CD4-positive, alpha-beta memory T cell (primary cell): ENCODE results near the gene NPAS2. TPM values are rescaled to one million over a fixed set of nuclear protein-coding genes. Genes with fewer than 3 reads are reported as not detected.

Source experiments
- CTCF ChIA-PET: fragments of 350-600 bp; sonication (Branson Sonifier 250); formaldehyde crosslinking; loops from one replicate; lab custom pipeline; 2021; ENCODE audit warnings: inconsistent platforms; ENCODE audit not compliant: partially characterized antibody; lab: Charles Lee
- POLR2A ChIA-PET: fragments of 350-600 bp; sonication (Branson Sonifier 250); formaldehyde crosslinking; loops from one replicate; lab custom pipeline; 2021; ENCODE audit not compliant: partially characterized antibody; lab: Charles Lee
- DNase-seq, 5 donors: peaks; one replicate each; pipeline versions ENCODE4 v3.0.0 to v3.0.0-alpha.2; 2020 to 2022; ENCODE audit warnings: mixed read lengths in 1 of 5
- H3K27ac ChIP-seq: one replicate; pipeline ENCODE4 v1.7.0; 2013; ENCODE audit warnings: low read depth, low read length
- H3K27me3 ChIP-seq: 2 replicates; pipeline ENCODE4 v1.7.0; 2013; ENCODE audit warnings: mild to moderate bottlenecking, low read length, moderate library complexity; ENCODE audit not compliant: insufficient read depth
- H3K36me3 ChIP-seq: 2 replicates; pipeline ENCODE4 v1.7.0; 2013; ENCODE audit warnings: mild to moderate bottlenecking, low read length, moderate library complexity; ENCODE audit not compliant: insufficient read depth
- H3K4me1 ChIP-seq: 2 replicates; pipeline ENCODE4 v1.7.0; 2013; ENCODE audit warnings: mild to moderate bottlenecking, low read length, moderate library complexity; ENCODE audit not compliant: insufficient read depth
- H3K4me3 ChIP-seq, 2 donors: one replicate each; pipeline ENCODE4 v1.7.0; 2013; ENCODE audit warnings: low read length in 2 of 2, mild to moderate bottlenecking in 1 of 2
- H3K9me3 ChIP-seq, 2 donors: one replicate each; pipeline ENCODE4 v1.7.0; 2013; ENCODE audit warnings: low read length in 2 of 2, control low read depth in 1 of 2; ENCODE audit not compliant: control insufficient read depth in 1 of 2
- H3K27ac Mint-ChIP-seq, 7 donors: one replicate each; pipeline ENCODE4 v1.8.0; 2020 to 2021; ENCODE audit warnings: mixed read lengths in 7 of 7, mild to moderate bottlenecking in 6 of 7, inconsistent platforms in 3 of 7, moderate library complexity in 3 of 7
- H3K27me3 Mint-ChIP-seq, 2 donors: one replicate each; pipeline ENCODE4 v1.8.0; 2020 to 2021; ENCODE audit warnings: mixed read lengths in 2 of 2
- H3K36me3 Mint-ChIP-seq, 2 donors: one replicate each; pipeline ENCODE4 v1.8.0; 2020 to 2021; ENCODE audit warnings: mixed read lengths in 2 of 2, inconsistent platforms in 1 of 2, mild to moderate bottlenecking in 1 of 2
- H3K4me1 Mint-ChIP-seq, 4 donors: one replicate each; pipeline ENCODE4 v1.8.0; 2020 to 2021; ENCODE audit warnings: mixed read lengths in 4 of 4, mild to moderate bottlenecking in 1 of 4
- H3K4me3 Mint-ChIP-seq, 8 donors: one replicate each; pipeline ENCODE4 v1.8.0; 2020 to 2021; ENCODE audit warnings: mixed read lengths in 8 of 8, mild to moderate bottlenecking in 7 of 8, moderate library complexity in 6 of 8, inconsistent platforms in 3 of 8
- H3K9me3 Mint-ChIP-seq, 8 donors: one replicate each; pipeline ENCODE4 v1.8.0; 2020 to 2021; ENCODE audit warnings: mixed read lengths in 8 of 8, mild to moderate bottlenecking in 5 of 8, inconsistent platforms in 3 of 8, moderate library complexity in 1 of 8
- intact Hi-C: fragments of 100-400 bp; cut with micrococcal nuclease; formaldehyde crosslinking; loops from one replicate; pipeline ENCODE4 v1.15.1; 2023
- polyA plus RNA-seq, 2 donors: library from polyadenylated mRNA; unstranded; fragments of 300-500 nt; fragmentation: Illumina TruSeq; gene quantifications; one replicate each; pipeline ENCODE4 v1.2.3, GENCODE V29; 2021
- total RNA-seq, 2 experiments: library from RNA; stranded (reverse); gene quantifications; one replicate each; pipeline ENCODE4 v1.2.3, GENCODE V29; 2021

NPAS2 gene
- total and polyA plus RNA-seq, 4 experiments from 2014 or later, result 0.79 to 2.6 (median 2.1) TPM; not detected in 1

DNA sequence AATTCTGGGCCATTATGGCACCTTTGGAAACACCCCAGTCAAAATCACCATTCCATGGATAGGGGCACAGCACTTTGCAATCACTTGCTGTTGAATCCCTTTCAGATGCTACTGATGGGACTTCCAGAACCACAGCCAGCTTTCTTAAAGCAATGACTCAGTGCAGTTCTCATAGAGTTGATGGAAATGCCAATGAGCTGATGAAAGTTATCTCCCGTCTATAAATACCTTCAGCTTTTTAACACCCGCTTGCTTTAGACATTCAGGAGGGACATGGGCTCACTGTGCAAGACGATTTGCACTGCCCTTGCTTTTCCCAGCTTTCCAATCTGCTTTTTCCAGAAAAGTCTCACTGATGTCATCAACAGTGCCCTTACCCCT, 115.4 kb downstream of the NPAS2 start:
- Mint-ChIP-seq H3K4me3 (no peak overlapping the region), H3K27ac (no peak overlapping the region), H3K36me3 (no peaks in the 10 kb centered on the region), H3K27me3 (no peaks in the 10 kb centered on the region), H3K9me3 (peaks cover 0 to 2% (median 0%) of the 10 kb centered on the region in 8 donors), H3K4me1 (peaks cover 0 to 2% (median 1%) of the 10 kb centered on the region in 4 donors)
- Histone ChIP-seq H3K27me3 (no peaks in the 10 kb centered on the region), H3K4me3 (no peak overlapping the region), H3K27ac (no peak overlapping the region), H3K4me1 (no peaks in the 10 kb centered on the region), H3K36me3 (no peaks in the 10 kb centered on the region), H3K9me3 (no peaks in the 10 kb centered on the region)
- ChIA-PET CTCF (no interaction called here), POLR2A (no interaction called here)
- intact Hi-C loops, result no loop called here
- no peak for DNase-seq

GRCh38 chr2:100936070-100936741, 116.3 kb downstream of the NPAS2 start:
- Histone ChIP-seq H3K9me3 (no peaks in the 10 kb centered on the region), H3K27ac (no peak overlapping the region), H3K4me1 (peaks cover 6% of the 10 kb centered on the region), H3K36me3 (no peaks in the 10 kb centered on the region), H3K4me3 (no peak overlapping the region), H3K27me3 (no peaks in the 10 kb centered on the region)
- POLR2A ChIA-PET, result no interaction called here
- CTCF ChIA-PET, result no interaction called here
- intact Hi-C loops, result no loop called here
- peaks cover 0 to under 1% (median 0%) of the 10 kb centered on the region in 8 donors for H3K9me3 Mint-ChIP-seq
- DNase-seq, result no peak
- no peak overlapping the region for H3K4me3 Mint-ChIP-seq
- H3K27me3 Mint-ChIP-seq, result no peaks in the 10 kb centered on the region
- no peak overlapping the region for H3K27ac Mint-ChIP-seq
- peaks cover 6 to 11% (median 10%) of the 10 kb centered on the region in 4 donors for H3K4me1 Mint-ChIP-seq
- no peaks in the 10 kb centered on the region for H3K36me3 Mint-ChIP-seq

DNA sequence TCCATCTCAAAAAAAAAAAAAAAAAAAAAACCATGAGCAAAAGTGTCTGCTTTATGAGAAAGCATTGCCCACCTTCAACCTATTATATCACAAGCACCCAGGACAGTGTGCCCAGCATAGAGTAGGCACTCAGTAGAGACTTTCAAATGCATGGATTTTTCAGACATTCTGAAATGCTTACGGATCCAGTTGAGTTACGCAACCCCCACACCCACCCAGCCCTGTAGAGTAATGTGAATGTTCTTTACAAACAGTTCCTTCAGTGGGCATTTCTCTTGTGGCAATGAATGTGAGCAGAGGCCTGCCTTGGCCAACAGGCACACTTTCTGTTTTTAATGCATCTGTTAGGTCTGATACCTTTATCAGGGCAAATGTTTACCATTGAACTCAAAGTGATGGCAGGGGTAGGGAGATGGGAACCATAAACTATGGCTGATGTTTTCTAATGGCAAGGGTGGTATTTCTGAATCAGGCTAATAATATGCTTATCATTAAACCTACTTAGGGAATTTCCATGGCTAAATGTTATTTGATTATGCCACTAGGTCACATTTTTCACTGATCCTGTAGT, 117.1 kb downstream of the NPAS2 start:
- no peak overlapping the region for H3K27ac ChIP-seq
- no peaks in the 10 kb centered on the region for H3K9me3 ChIP-seq
- Mint-ChIP-seq H3K27ac (no peak overlapping the region), H3K36me3 (no peaks in the 10 kb centered on the region), H3K27me3 (no peaks in the 10 kb centered on the region), H3K9me3 (no peaks in the 10 kb centered on the region), H3K4me1 (peaks cover 15 to 19% (median 18%) of the 10 kb centered on the region in 4 donors), H3K4me3 (no peak overlapping the region)
- H3K27me3 ChIP-seq, result no peaks in the 10 kb centered on the region
- peaks cover 14% of the 10 kb centered on the region for H3K4me1 ChIP-seq
- H3K36me3 ChIP-seq, result no peaks in the 10 kb centered on the region
- no peak for DNase-seq
- POLR2A ChIA-PET, result no interaction called here
- CTCF ChIA-PET, result no interaction called here
- intact Hi-C loops, result no loop called here
- no peak overlapping the region for H3K4me3 ChIP-seq

- H3K9me3 Mint-ChIP-seq, result no peaks in the 10 kb centered on the region
- Histone ChIP-seq H3K9me3 (no peaks in the 10 kb centered on the region), H3K4me1 (peaks cover 16% of the 10 kb centered on the region), H3K27ac (no peak overlapping the region), H3K27me3 (no peaks in the 10 kb centered on the region), H3K36me3 (no peaks in the 10 kb centered on the region), H3K4me3 (no peak overlapping the region)
- intact Hi-C loops, result no loop called here
- DNase-seq, result no peak
- H3K4me3 Mint-ChIP-seq, result peak overlapping the region in 1 of 8 donors; percentile 49
- peaks cover 18 to 25% (median 23%) of the 10 kb centered on the region in 4 donors for H3K4me1 Mint-ChIP-seq
- ChIA-PET POLR2A (no interaction called here), CTCF (interaction anchor here (0.9 kb wide), 1 partner anchor 328 kb away, joined by 3 read pairs; no protein-coding TSS in a partner anchor)
- no peak overlapping the region for H3K27ac Mint-ChIP-seq
- no peaks in the 10 kb centered on the region for H3K36me3 Mint-ChIP-seq
- H3K27me3 Mint-ChIP-seq, result no peaks in the 10 kb centered on the region
These were observed 118.4 kb downstream of the NPAS2 start for GRCh38 chr2:100938031-100939026.

- Mint-ChIP-seq H3K36me3 (no peaks in the 10 kb centered on the region), H3K27me3 (no peaks in the 10 kb centered on the region), H3K4me1 (peaks cover 18 to 25% (median 23%) of the 10 kb centered on the region in 4 donors), H3K9me3 (no peaks in the 10 kb centered on the region), H3K27ac (peak overlapping the region in 2 of 7 donors; percentile 19 to 71), H3K4me3 (no peak overlapping the region)
- no peak overlapping the region for H3K27ac ChIP-seq
- H3K36me3 ChIP-seq, result no peaks in the 10 kb centered on the region
- H3K4me3 ChIP-seq, result no peak overlapping the region
- intact Hi-C loops, result no loop called here
- H3K9me3 ChIP-seq, result no peaks in the 10 kb centered on the region
- ChIA-PET CTCF (interaction anchor here (0.9 kb wide), 1 partner anchor 329 kb away, joined by 3 read pairs; no protein-coding TSS in a partner anchor), POLR2A (interaction anchor here (2.1 kb wide), 1 partner anchor 17 kb away, joined by 4 read pairs; no protein-coding TSS in a partner anchor)
- no peaks in the 10 kb centered on the region for H3K27me3 ChIP-seq
- DNase-seq, result no peak
- H3K4me1 ChIP-seq, result peaks cover 16% of the 10 kb centered on the region
These were observed 119.5 kb downstream of the NPAS2 start for GRCh38 chr2:100939445-100939844.

- ChIA-PET POLR2A (interaction anchor here (1.7 to 2.1 kb wide), 2 partner anchors 16 to 17 kb away, joined by 4 to 15 read pairs; no protein-coding TSS in a partner anchor), CTCF (interaction anchor here (1.1 to 2.2 kb wide), 4 partner anchors 11 to 333 kb away, joined by 3 to 7 read pairs (median 4); no protein-coding TSS in a partner anchor)
- Histone ChIP-seq H3K4me1 (peaks cover 16% of the 10 kb centered on the region), H3K9me3 (no peaks in the 10 kb centered on the region), H3K36me3 (no peaks in the 10 kb centered on the region), H3K27ac (no peak overlapping the region), H3K27me3 (no peaks in the 10 kb centered on the region), H3K4me3 (no peak overlapping the region)
- peaks cover 18 to 25% (median 23%) of the 10 kb centered on the region in 4 donors for H3K4me1 Mint-ChIP-seq
- H3K4me3 Mint-ChIP-seq, result peak overlapping the region in 7 of 8 donors; percentile 81 to 89 (median 83)
- H3K27ac Mint-ChIP-seq, result peak overlapping the region in 6 of 7 donors; percentile 65 to 87 (median 73)
- H3K27me3 Mint-ChIP-seq, result no peaks in the 10 kb centered on the region
- intact Hi-C loops, result no loop called here
- no peaks in the 10 kb centered on the region for H3K9me3 Mint-ChIP-seq
- no peaks in the 10 kb centered on the region for H3K36me3 Mint-ChIP-seq
- no peak for DNase-seq
These were observed 120.3 kb downstream of the NPAS2 start for GRCh38 chr2:100940240-100940639.
